A549 (cell line): ENCODE results near the gene TPSB2. TPM values are rescaled to one million over a fixed set of nuclear protein-coding genes. Genes with fewer than 3 reads are reported as not detected.
"Not testable (repeated sequence)": the region's sequence is repeated elsewhere in the genome, so short reads cannot be mapped to it uniquely, and the experiment has no call there.

Experiments used
- ATAC-seq, 2 experiments: fragments of 200-7000 bp in 1 of 2; fragments of >200 bp in 1 of 2; cut with Nextera tagmentation in 1 of 2; cut with Tn5 transposase in 1 of 2; 3 replicates each; pipeline versions ENCODE4 v1.8.0 to v1.9.1; 2018 to 2020; ENCODE audit warnings: mild to moderate bottlenecking in 1 of 2, moderate library complexity in 1 of 2
- CTCF ChIA-PET: fragments of 300-600 bp; sonication (Branson Sonifier 250); formaldehyde crosslinking; extraction: SDS; loops from one replicate; lab custom pipeline; 2021; ENCODE audit warnings: antibody characterized with exemption, inconsistent platforms; lab: Yijun Ruan, JAX
- POLR2A ChIA-PET: fragments of 350-600 bp; formaldehyde crosslinking; extraction: SDS; loops from one replicate; lab custom pipeline; 2021; ENCODE audit warnings: antibody characterized with exemption, inconsistent platforms; lab: Yijun Ruan, JAX
- DNase-seq, 2 experiments: peaks; one replicate each; pipeline versions ENCODE4 v3.0.0 to v3.0.0-alpha.2; 2011 to 2016; ENCODE audit warnings: low read depth in 1 of 2, low spot score in 1 of 2
- FAIRE-seq: peaks from 2 replicates; lab custom pipeline; 2011; peaks lifted over from hg19 to GRCh38; lab: Jason Lieb, UNC
- H3K27ac ChIP-seq, 2 experiments: fragments of >200 bp; sonication (Bioruptor Twin); formaldehyde crosslinking; 3 replicates each; pipeline ENCODE4 v1.5.1; 2016 to 2017
- H3K4me1 ChIP-seq: fragments of >200 bp; sonication (Bioruptor Twin); formaldehyde crosslinking; 3 replicates; pipeline ENCODE4 v1.6.1; 2016
- H3K4me2 ChIP-seq: fragments of >200 bp; sonication (Bioruptor Twin); formaldehyde crosslinking; 3 replicates; pipeline ENCODE4 v1.6.1; 2016
- H3K4me3 ChIP-seq: fragments of >200 bp; sonication (Bioruptor Twin); formaldehyde crosslinking; 3 replicates; pipeline ENCODE4 v1.5.1; 2016
- H3K9me3 ChIP-seq: fragments of >200 bp; sonication (Bioruptor Twin); formaldehyde crosslinking; 3 replicates; pipeline ENCODE4 v1.6.1; 2016
- EHF ChIP-seq: fragments of 250-450 bp; sonication (Bioruptor Pico); IDR thresholded peaks from 2 replicates; pipeline ENCODE4 v1.5.0; 2020; ENCODE audit warnings: mild to moderate bottlenecking
- KDM5A ChIP-seq: fragments of 200-600 bp; sonication (generic); IDR thresholded peaks from 2 replicates; pipeline ENCODE4 v1.6.1; 2016; ENCODE audit warnings: antibody characterized with exemption, mild to moderate bottlenecking
- MAFK ChIP-seq: fragments of 450-650 bp; IDR thresholded peaks from 2 replicates; pipeline ENCODE4 v1.6.1; 2014; ENCODE audit not compliant: partially characterized antibody
- NR3C1 ChIP-seq: fragments of >200 bp; sonication (Bioruptor Twin); formaldehyde crosslinking; IDR thresholded peaks from 3 replicates; pipeline ENCODE4 v1.6.1; 2017
- TFCP2L1 ChIP-seq: fragments of 250-450 bp; sonication (Bioruptor Pico); IDR thresholded peaks from 2 replicates; pipeline ENCODE4 v1.5.0; 2021; ENCODE audit warnings: mild to moderate bottlenecking
- ZC3H11A ChIP-seq: fragments of 450-650 bp; IDR thresholded peaks from 2 replicates; pipeline ENCODE4 v1.6.1; 2014; ENCODE audit warnings: antibody characterized with exemption, mild to moderate bottlenecking
- WGBS: methylation state at CpG from one replicate; pipeline ENCODE4 v1.1.6; 2017; ENCODE audit errors: missing lambda C conversion rate; 5-methylcytosine and 5-hydroxymethylcytosine counted together
- polyA plus RNA-seq, 4 experiments: library from polyadenylated mRNA; depleted of rRNA in 3 of 4; stranded (reverse); fragments of >200 nt; fragmentation: RNase III in 1 of 4; extraction: RNeasy Plus Mini Kit Qiagen cat#74134 plus additional on column Dnase treatment in 1 of 4; gene quantifications; 2 replicates in 3 of 4; 3 replicates in 1 of 4; pipeline ENCODE4 v1.2.3, GENCODE V29; 2011 to 2017
- TF ChIP-seq, protein P1 (sequence below): IDR thresholded peaks from 2 replicates; pipeline ENCODE4 v1.6.1; 2012

The TPSB2 gene
- polyA plus RNA-seq, 2 of the 4 experiments (the other 2 are of a cell fraction): not detected

GRCh38 chr16:1256874-1257322 is 26.9 kb upstream of the TPSB2 start:
- 63% methylated on average over 20 of the region's 22 CpGs for WGBS
- H3K4me3 ChIP-seq: no peak overlapping the region
- H3K9me3 ChIP-seq: no peaks in the 10 kb centered on the region
- no peak for FAIRE-seq
- ChIA-PET POLR2A (no interaction called here), CTCF (interaction anchor here (1.5 kb wide), 1 partner anchor 198 kb away, joined by 4 read pairs; no protein-coding TSS in a partner anchor)
- H3K4me2 ChIP-seq: no peak overlapping the region
- peak; percentile 9 to 10; a peak in 3 of 6 replicates for ATAC-seq
- no peak for DNase-seq
- no peak overlapping the region for H3K27ac ChIP-seq
- H3K4me1 ChIP-seq: 0 out of 3 replicates have a peak, but pooled peaks cover 5% of the 10 kb centered on the region
- TF ChIP-seq ZC3H11A (no peak), KDM5A (no peak), MAFK (no peak), EHF (CRISPR knock-in tag) (no peak), TFCP2L1 (no peak), NR3C1 (no peak)
- TF ChIP-seq, protein P1, sequence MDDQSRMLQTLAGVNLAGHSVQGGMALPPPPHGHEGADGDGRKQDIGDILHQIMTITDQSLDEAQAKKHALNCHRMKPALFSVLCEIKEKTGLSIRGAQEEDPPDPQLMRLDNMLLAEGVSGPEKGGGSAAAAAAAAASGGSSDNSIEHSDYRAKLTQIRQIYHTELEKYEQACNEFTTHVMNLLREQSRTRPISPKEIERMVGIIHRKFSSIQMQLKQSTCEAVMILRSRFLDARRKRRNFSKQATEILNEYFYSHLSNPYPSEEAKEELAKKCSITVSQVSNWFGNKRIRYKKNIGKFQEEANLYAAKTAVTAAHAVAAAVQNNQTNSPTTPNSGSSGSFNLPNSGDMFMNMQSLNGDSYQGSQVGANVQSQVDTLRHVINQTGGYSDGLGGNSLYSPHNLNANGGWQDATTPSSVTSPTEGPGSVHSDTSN: no peak
- TF ChIP-seq, all 56 proteins: peak for 0

- FAIRE-seq, H3K27ac ChIP-seq, DNase-seq, H3K4me2 ChIP-seq, H3K4me3 ChIP-seq, POLR2A ChIA-PET, H3K4me1 ChIP-seq, H3K9me3 ChIP-seq: not testable (repeated sequence)
- ATAC-seq: peak; percentile 1; a peak in 1 of 6 replicates
- WGBS: 70% methylated on average over 9 of the region's 23 CpGs
- CTCF ChIA-PET: interaction anchor here (1.5 kb wide), 1 partner anchor 197 kb away, joined by 4 read pairs; no protein-coding TSS in a partner anchor
Measured at GRCh38 chr16:1256296-1256873, 26.4 kb upstream of the TPSB2 start.

DNA sequence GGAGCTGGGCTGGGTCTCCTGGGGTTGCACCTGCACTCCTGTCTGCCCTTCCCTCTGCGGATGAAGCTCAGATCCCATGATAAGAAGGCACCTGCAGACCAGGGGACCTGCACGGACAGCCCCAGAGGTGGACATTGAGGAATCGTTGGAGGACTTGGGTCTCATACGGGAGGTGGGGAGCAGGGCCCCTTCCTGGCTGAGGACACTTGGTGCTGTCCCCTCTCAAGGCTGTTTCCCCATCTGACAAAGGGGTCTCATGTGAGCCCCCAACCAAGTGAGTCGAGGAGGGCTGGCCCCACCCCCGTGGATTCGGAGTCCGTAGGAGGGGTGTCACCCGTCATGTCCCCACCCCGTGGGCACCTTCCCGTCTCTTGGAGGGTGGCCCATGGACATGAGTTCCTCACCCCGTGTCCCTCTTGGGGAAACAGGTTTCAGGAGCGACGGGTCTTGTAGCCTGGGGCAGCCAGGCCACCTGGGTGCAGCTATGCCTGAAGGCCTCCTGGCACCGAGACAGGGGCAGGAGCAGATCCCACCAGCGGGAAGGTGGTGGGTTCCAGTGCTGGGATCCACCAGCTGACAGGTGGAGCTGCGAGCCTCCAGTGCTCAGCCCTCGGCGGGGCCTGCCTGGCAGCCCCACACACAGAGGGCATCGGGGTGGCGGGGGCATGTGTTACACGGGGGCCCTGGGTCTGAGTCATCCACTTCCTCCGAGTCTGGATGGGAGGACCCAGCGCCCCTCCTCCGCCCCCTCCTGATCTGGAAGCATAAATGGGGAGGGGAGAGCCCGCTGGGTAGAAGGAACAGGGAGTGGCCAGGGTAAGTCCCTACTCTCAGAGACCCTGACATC is 25.5 kb upstream of the TPSB2 start, which contains the start of gene TPSD1:
TSS of gene TPSD1 (plus strand) at position 794 of the 847 bp plus-strand sequence. CDS start 212 bp downstream, outside the sequence.
- WGBS: 32% methylated on average over 11 of the region's 26 CpGs
- H3K27ac ChIP-seq, H3K9me3 ChIP-seq, H3K4me3 ChIP-seq, DNase-seq, H3K4me2 ChIP-seq, H3K4me1 ChIP-seq, FAIRE-seq, POLR2A ChIA-PET: not testable (repeated sequence)
- CTCF ChIA-PET: interaction anchor here (0.9 kb wide), 1 partner anchor 198 kb away, joined by 3 read pairs; no protein-coding TSS in a partner anchor
- peak; percentile 12 to 16; a peak in 3 of 6 replicates for ATAC-seq

- FAIRE-seq, H3K4me1 ChIP-seq, DNase-seq, H3K4me2 ChIP-seq, POLR2A ChIA-PET, ATAC-seq, H3K27ac ChIP-seq, H3K4me3 ChIP-seq, H3K9me3 ChIP-seq: not testable (repeated sequence)
- CTCF ChIA-PET: interaction anchor here (0.9 kb wide), 1 partner anchor 197 kb away, joined by 3 read pairs; no protein-coding TSS in a partner anchor
- WGBS: no CpG with 5 or more reads among the region's 3 CpGs
Measured at GRCh38 chr16:1254821-1255220, 24.8 kb upstream of the TPSB2 start.

- H3K4me3 ChIP-seq, H3K4me1 ChIP-seq, POLR2A ChIA-PET, CTCF ChIA-PET, H3K4me2 ChIP-seq, H3K9me3 ChIP-seq, H3K27ac ChIP-seq, FAIRE-seq, DNase-seq: not testable (repeated sequence)
- peak; percentile 49 to 82; a peak in 5 of 6 replicates for ATAC-seq
- WGBS: no CpG with 5 or more reads among the region's 47 CpGs
Measured at GRCh38 chr16:1253701-1254364, 23.8 kb upstream of the TPSB2 start.

DNA sequence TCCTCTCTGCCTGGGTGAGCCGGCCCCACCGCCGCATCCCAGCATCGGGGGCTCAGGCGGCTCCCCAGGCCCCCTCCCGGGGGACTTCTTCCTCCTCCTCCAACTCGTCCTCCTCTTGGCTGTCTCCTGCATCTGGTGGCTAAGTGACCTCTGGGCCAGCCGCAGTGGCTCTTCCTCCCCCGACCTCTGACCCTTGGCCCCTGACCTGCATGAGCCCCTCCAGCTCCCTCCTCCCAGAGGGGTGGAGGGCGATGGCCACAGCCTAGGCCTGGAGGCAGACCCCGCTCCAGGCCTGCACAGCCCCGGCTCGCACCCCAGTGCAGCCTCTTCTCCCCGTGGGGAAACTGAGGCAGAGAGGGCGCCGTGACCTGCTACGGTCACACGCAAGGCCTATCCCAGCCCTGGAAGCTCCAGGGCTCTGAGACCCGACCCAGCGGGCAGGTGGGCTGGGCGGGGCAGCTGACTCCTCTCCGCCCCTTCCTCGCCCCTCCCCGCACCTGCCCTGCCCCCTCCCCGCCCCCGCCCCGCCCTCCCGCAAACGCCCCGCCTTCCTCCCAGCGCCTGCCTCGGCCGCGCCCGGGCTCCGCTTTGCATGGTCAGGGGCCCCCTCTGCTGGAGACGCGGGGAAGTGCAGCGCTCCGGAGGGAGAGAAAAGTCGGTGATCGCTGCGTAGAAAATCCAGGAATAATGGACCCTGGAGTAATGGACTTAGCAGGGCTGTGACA is 19.2 kb upstream of the TPSB2 start:
- POLR2A ChIA-PET, H3K4me1 ChIP-seq, CTCF ChIA-PET, H3K4me3 ChIP-seq, H3K27ac ChIP-seq, H3K9me3 ChIP-seq, H3K4me2 ChIP-seq, DNase-seq: not testable (repeated sequence)
- FAIRE-seq (peak; percentile 51), ATAC-seq (peak; percentile 35 to 66; a peak in 3 of 6 replicates)
- 0% methylated on average over 1 of the region's 43 CpGs for WGBS

GRCh38 chr16:1247903-1248537 is 18.0 kb upstream of the TPSB2 start:
- POLR2A ChIA-PET, H3K4me1 ChIP-seq, ATAC-seq, DNase-seq, H3K9me3 ChIP-seq, H3K4me3 ChIP-seq, H3K27ac ChIP-seq, FAIRE-seq, H3K4me2 ChIP-seq: not testable (repeated sequence)
- WGBS: 56% methylated on average over 11 of the region's 14 CpGs
- CTCF ChIA-PET: interaction anchor here (1.0 to 3.3 kb wide), 2 partner anchors 142 to 191 kb away, joined by 3 to 19 read pairs; no protein-coding TSS in a partner anchor
